ENCODE results near the gene CCDC142.

- TF ChIP-seq CTCF (IDR thresholded peaks at IDR 0.05 in 8 of 11, conservative IDR thresholded peaks at IDR 0.05 in 3 of 11) (no peak), POLR2A (IDR thresholded peaks at IDR 0.05) (peak in 1 of 3 donors; percentile 5)
Measured at GRCh38 chr2:74530239-74531187, 47.7 kb upstream of the CCDC142 start.

Measured in spleen (tissue), 7 donors.